ENCODE data around the gene PLD5. TPM values are rescaled to one million over a fixed set of nuclear protein-coding genes. Genes with fewer than 3 reads are reported as not detected.

Gene PLD5
- total RNA-seq, 2 donors from 2014 or later, result not detected

DNA sequence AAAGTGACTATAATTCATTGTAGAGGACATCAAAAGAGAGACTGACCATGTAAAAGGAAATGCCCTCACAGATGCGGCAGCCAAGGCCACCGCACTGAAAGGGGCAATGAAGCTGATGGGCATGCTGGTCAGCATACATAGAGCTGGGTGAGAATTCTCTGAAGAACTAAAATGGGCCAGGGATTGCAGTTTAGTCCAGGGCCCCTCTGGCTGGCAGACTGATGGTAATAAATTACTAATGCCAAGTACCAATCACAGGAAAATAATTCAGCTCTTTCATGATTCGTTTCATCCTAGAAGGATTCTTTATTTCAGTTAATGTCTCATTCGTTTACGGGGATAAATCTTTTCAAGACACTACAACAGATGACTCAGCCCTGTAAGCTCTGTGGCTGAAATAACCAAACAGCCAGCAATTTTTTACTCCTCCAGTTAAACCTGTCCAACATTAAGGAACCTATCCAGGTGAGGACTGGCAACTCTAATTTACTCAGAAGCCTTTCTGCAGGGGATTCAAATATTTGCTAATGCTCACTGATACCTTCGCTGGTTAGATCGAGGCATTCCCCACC is 468.7 kb downstream of the PLD5 start:
- DNase-seq (ENCODE audit: low spot score in 2 of 2), result no peak
- peaks cover 0 to 3% of the 10 kb centered on the region in 2 donors for H3K9me3 Mint-ChIP-seq

DNA sequence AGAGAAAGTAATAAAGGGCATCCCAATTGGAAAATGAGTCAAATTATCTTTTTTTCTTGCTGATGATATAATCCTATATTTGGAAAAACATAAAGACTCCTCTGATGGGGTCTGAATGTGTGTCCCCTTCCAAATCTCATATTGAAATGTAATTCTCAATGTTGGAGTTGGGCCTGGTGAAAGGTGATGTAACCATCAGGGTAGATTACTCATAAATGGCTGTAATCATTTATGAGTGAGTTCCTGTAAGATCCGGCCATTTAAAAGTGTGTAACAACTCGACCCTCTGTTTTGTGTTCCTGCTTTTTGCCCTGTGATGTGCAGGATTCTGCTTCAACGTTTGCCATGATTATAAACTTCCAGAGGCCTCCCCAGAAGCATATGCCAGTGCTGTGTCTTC is 481.3 kb downstream of the PLD5 start:
- ATAC-seq (no peak), DNase-seq (ENCODE audit: low spot score in 2 of 2) (no peak)
- Mint-ChIP-seq H3K27ac (no peak overlapping the region), H3K36me3 (no peaks in the 10 kb centered on the region), H3K9me3 (peaks cover 0 to 4% of the 10 kb centered on the region in 2 donors)

More for the DNA sequence above, 468.7 kb downstream of the PLD5 start:
- Mint-ChIP-seq H3K36me3 (no peaks in the 10 kb centered on the region), H3K27ac (no peak overlapping the region)
- no peak for ATAC-seq

DNA sequence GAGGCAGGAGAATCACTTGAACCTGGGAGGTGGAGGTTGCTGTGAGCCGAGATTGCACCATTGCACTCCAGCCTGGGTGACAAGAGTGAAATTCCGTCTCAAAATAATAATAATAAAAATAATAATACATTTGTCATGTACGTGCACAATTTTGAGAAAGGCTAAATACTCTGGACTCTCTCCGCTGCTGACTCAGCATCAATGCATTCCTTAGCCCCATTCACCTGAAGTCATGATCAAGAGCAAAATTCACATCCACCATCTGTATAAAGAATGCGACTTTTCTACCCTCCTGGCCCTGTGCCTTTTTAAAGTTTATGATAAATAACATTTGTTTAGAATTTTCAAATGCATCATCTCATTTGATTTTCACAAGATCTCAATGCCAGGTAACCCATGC is 490.1 kb downstream of the PLD5 start:
- no peak for DNase-seq (ENCODE audit: low spot score in 2 of 2)
- Mint-ChIP-seq H3K36me3 (no peaks in the 10 kb centered on the region), H3K9me3 (no peaks in the 10 kb centered on the region), H3K27ac (no peak overlapping the region)
- ATAC-seq, result no peak

DNA sequence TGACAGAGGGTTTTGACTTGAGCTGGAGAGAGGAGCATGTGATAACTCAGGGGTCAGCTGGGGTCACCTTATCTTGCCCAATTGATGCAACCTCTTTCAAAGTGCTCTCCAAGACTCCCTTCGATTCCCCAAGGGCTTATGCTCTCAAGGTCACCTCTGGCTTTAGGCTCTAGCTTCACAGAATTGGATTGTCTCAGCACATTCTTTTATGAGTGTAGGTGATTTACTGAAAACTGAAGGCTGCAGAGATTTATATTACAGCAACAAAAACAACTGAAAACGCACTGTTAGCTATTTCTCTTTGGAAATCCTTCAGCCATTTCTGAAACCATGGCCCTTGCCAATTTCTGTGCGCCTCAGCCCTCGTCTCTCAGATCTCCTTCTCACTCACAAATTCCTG is 491.1 kb downstream of the PLD5 start:
- H3K36me3 Mint-ChIP-seq, result no peaks in the 10 kb centered on the region
- no peak overlapping the region for H3K27ac Mint-ChIP-seq
- ATAC-seq, result no peak
- H3K9me3 Mint-ChIP-seq, result no peaks in the 10 kb centered on the region
- DNase-seq (ENCODE audit: low spot score in 2 of 2), result no peak
